ENCODE data around the gene RDH12.

RDH12 gene

GRCh38 chr14:67719866-67720265, 18.2 kb downstream of the RDH12 start:
- Histone ChIP-seq H3K9ac (ENCODE audit: insufficient read length, low read depth) (no peak overlapping the region), H3K36me3 (ENCODE audit: insufficient read depth, insufficient read length, low read length) (no peaks in the 10 kb centered on the region), H3K4me3 (ENCODE audit: insufficient read length, low read depth) (no peak overlapping the region), H3K9me3 (ENCODE audit: insufficient read depth, low read length) (no peaks in the 10 kb centered on the region), H3K27me3 (ENCODE audit: insufficient read depth, insufficient read length) (no peaks in the 10 kb centered on the region), H3K4me1 (ENCODE audit: insufficient read depth, insufficient read length) (no peaks in the 10 kb centered on the region)
- TF ChIP-seq YY1 (IDR thresholded peaks at IDR 0.05; ENCODE audit: insufficient read depth, insufficient read length) (no peak), ZNF274 (IDR thresholded peaks at IDR 0.05; ENCODE audit: low read depth, low read length) (no peak), SUZ12 (IDR thresholded peaks at IDR 0.05; ENCODE audit: extremely low read depth, insufficient read depth, insufficient read length) (no peak)
- no peak for DNase-seq (ENCODE audit: low read depth, low spot score)

GRCh38 chr14:67721875-67722274, 20.2 kb downstream of the RDH12 start:
- H3K27me3 ChIP-seq (ENCODE audit: insufficient read depth, insufficient read length): no peaks in the 10 kb centered on the region
- H3K36me3 ChIP-seq (ENCODE audit: insufficient read depth, insufficient read length, low read length): no peaks in the 10 kb centered on the region
- no peak overlapping the region for H3K4me3 ChIP-seq (ENCODE audit: insufficient read length, low read depth)
- no peak for DNase-seq (ENCODE audit: low read depth, low spot score)
- no peak overlapping the region for H3K9ac ChIP-seq (ENCODE audit: insufficient read length, low read depth)
- no peaks in the 10 kb centered on the region for H3K9me3 ChIP-seq (ENCODE audit: insufficient read depth, low read length)
- no peaks in the 10 kb centered on the region for H3K4me1 ChIP-seq (ENCODE audit: insufficient read depth, insufficient read length)
- no peak for TF ChIP-seq SUZ12 (IDR thresholded peaks at IDR 0.05; ENCODE audit: extremely low read depth, insufficient read depth, insufficient read length)
- TF ChIP-seq YY1 (IDR thresholded peaks at IDR 0.05; ENCODE audit: insufficient read depth, insufficient read length): no peak
- TF ChIP-seq ZNF274 (IDR thresholded peaks at IDR 0.05; ENCODE audit: low read depth, low read length): no peak

- H3K36me3 ChIP-seq (ENCODE audit: insufficient read depth, insufficient read length, low read length): no peaks in the 10 kb centered on the region
- DNase-seq (ENCODE audit: low read depth, low spot score): no peak
- TF ChIP-seq YY1 (IDR thresholded peaks at IDR 0.05; ENCODE audit: insufficient read depth, insufficient read length): no peak
- TF ChIP-seq SUZ12 (IDR thresholded peaks at IDR 0.05; ENCODE audit: extremely low read depth, insufficient read depth, insufficient read length): no peak
- TF ChIP-seq ZNF274 (IDR thresholded peaks at IDR 0.05; ENCODE audit: low read depth, low read length): no peak
- no peak overlapping the region for H3K9ac ChIP-seq (ENCODE audit: insufficient read length, low read depth)
- H3K27me3 ChIP-seq (ENCODE audit: insufficient read depth, insufficient read length): no peaks in the 10 kb centered on the region
- no peaks in the 10 kb centered on the region for H3K9me3 ChIP-seq (ENCODE audit: insufficient read depth, low read length)
- H3K4me3 ChIP-seq (ENCODE audit: insufficient read length, low read depth): no peak overlapping the region
- no peaks in the 10 kb centered on the region for H3K4me1 ChIP-seq (ENCODE audit: insufficient read depth, insufficient read length)
Observed at GRCh38 chr14:67722293-67722692, 20.6 kb downstream of the RDH12 start.

- TF ChIP-seq ZNF274 (IDR thresholded peaks at IDR 0.05; ENCODE audit: low read depth, low read length): no peak
- no peak for DNase-seq (ENCODE audit: low read depth, low spot score)
- Histone ChIP-seq H3K9me3 (ENCODE audit: insufficient read depth, low read length) (no peaks in the 10 kb centered on the region), H3K4me1 (ENCODE audit: insufficient read depth, insufficient read length) (peaks cover 2% of the 10 kb centered on the region), H3K36me3 (ENCODE audit: insufficient read depth, insufficient read length, low read length) (no peaks in the 10 kb centered on the region), H3K27me3 (ENCODE audit: insufficient read depth, insufficient read length) (no peaks in the 10 kb centered on the region), H3K4me3 (ENCODE audit: insufficient read length, low read depth) (no peak overlapping the region), H3K9ac (ENCODE audit: insufficient read length, low read depth) (no peak overlapping the region)
Observed at GRCh38 chr14:67725171-67725570, 23.5 kb downstream of the RDH12 start.

- DNase-seq (ENCODE audit: low read depth, low spot score): no peak
- TF ChIP-seq ZNF274 (IDR thresholded peaks at IDR 0.05; ENCODE audit: low read depth, low read length) (no peak), YY1 (IDR thresholded peaks at IDR 0.05; ENCODE audit: insufficient read depth, insufficient read length) (no peak), SUZ12 (IDR thresholded peaks at IDR 0.05; ENCODE audit: extremely low read depth, insufficient read depth, insufficient read length) (no peak)
- Histone ChIP-seq H3K36me3 (ENCODE audit: insufficient read depth, insufficient read length, low read length) (no peaks in the 10 kb centered on the region), H3K4me1 (ENCODE audit: insufficient read depth, insufficient read length) (peaks cover 2% of the 10 kb centered on the region), H3K9me3 (ENCODE audit: insufficient read depth, low read length) (no peaks in the 10 kb centered on the region), H3K27me3 (ENCODE audit: insufficient read depth, insufficient read length) (no peaks in the 10 kb centered on the region), H3K4me3 (ENCODE audit: insufficient read length, low read depth) (no peak overlapping the region), H3K9ac (ENCODE audit: insufficient read length, low read depth) (no peak overlapping the region)
Observed at GRCh38 chr14:67727361-67727760, 25.7 kb downstream of the RDH12 start.

- Histone ChIP-seq H3K4me1 (ENCODE audit: insufficient read depth, insufficient read length) (peaks cover 2% of the 10 kb centered on the region), H3K9me3 (ENCODE audit: insufficient read depth, low read length) (no peaks in the 10 kb centered on the region), H3K4me3 (ENCODE audit: insufficient read length, low read depth) (no peak overlapping the region), H3K36me3 (ENCODE audit: insufficient read depth, insufficient read length, low read length) (no peaks in the 10 kb centered on the region), H3K9ac (ENCODE audit: insufficient read length, low read depth) (no peak overlapping the region), H3K27me3 (ENCODE audit: insufficient read depth, insufficient read length) (no peaks in the 10 kb centered on the region)
- TF ChIP-seq SUZ12 (IDR thresholded peaks at IDR 0.05; ENCODE audit: extremely low read depth, insufficient read depth, insufficient read length) (no peak), ZNF274 (IDR thresholded peaks at IDR 0.05; ENCODE audit: low read depth, low read length) (no peak), YY1 (IDR thresholded peaks at IDR 0.05; ENCODE audit: insufficient read depth, insufficient read length) (no peak)
- DNase-seq (ENCODE audit: low read depth, low spot score): no peak
Observed at GRCh38 chr14:67728258-67728657, 26.6 kb downstream of the RDH12 start.

GRCh38 chr14:67729072-67729885, 27.6 kb downstream of the RDH12 start:
- Histone ChIP-seq H3K9ac (ENCODE audit: insufficient read length, low read depth) (no peak overlapping the region), H3K4me1 (ENCODE audit: insufficient read depth, insufficient read length) (peaks cover 2% of the 10 kb centered on the region), H3K36me3 (ENCODE audit: insufficient read depth, insufficient read length, low read length) (no peaks in the 10 kb centered on the region), H3K9me3 (ENCODE audit: insufficient read depth, low read length) (no peaks in the 10 kb centered on the region), H3K27me3 (ENCODE audit: insufficient read depth, insufficient read length) (no peaks in the 10 kb centered on the region), H3K4me3 (ENCODE audit: insufficient read length, low read depth) (no peak overlapping the region)
- DNase-seq (ENCODE audit: low read depth, low spot score): no peak
- no peak for TF ChIP-seq YY1 (IDR thresholded peaks at IDR 0.05; ENCODE audit: insufficient read depth, insufficient read length)
- TF ChIP-seq ZNF274 (IDR thresholded peaks at IDR 0.05; ENCODE audit: low read depth, low read length): no peak
- TF ChIP-seq SUZ12 (IDR thresholded peaks at IDR 0.05; ENCODE audit: extremely low read depth, insufficient read depth, insufficient read length): no peak
